SK-N-SH (cell line): ENCODE results near the gene EIF5A. TPM values are rescaled to one million over a fixed set of nuclear protein-coding genes. Genes with fewer than 3 reads are reported as not detected.
A peak's percentile ranks its signal among the peaks of the same experiment; 100 is the strongest.

Experiments
- CTCF ChIA-PET: fragments of 300-600, 350-600 bp; formaldehyde crosslinking; extraction: SDS; loops from one replicate; lab custom pipeline; 2021; lab: Yijun Ruan, JAX
- POLR2A ChIA-PET: fragments of 350-600 bp; sonication (Branson Sonifier 250); formaldehyde crosslinking; extraction: SDS; loops from one replicate; lab custom pipeline; 2020; ENCODE audit warnings: antibody characterized with exemption, inconsistent platforms; lab: Yijun Ruan, JAX
- DNase-seq: peaks from one replicate; pipeline ENCODE4 v3.0.0; 2012
- H2AFZ ChIP-seq: fragments of 200-600 bp; sonication (generic); 2 replicates; pipeline ENCODE4 v1.8.1; 2016; ENCODE audit warnings: antibody characterized with exemption, mild to moderate bottlenecking, low read depth
- H3F3A ChIP-seq: fragments of 200-600 bp; sonication (generic); replicated peaks from 2 replicates; pipeline ENCODE3; 2016; ENCODE audit warnings: antibody characterized with exemption, mild to moderate bottlenecking; ENCODE audit not compliant: insufficient read depth
- H3K27ac ChIP-seq, 2 experiments: fragments of 200-500 bp in 1 of 2; fragments of 200-600 bp in 1 of 2; sonication (Bioruptor generic) in 1 of 2; sonication (generic), shearing (Covaris generic) in 1 of 2; 2 replicates each; pipeline versions ENCODE4 v1.5.1 to v1.6.1; 2014 to 2016; ENCODE audit warnings: low read depth in 2 of 2, inconsistent platforms in 1 of 2, low read length in 1 of 2, mild to moderate bottlenecking in 1 of 2, mixed read lengths in 1 of 2
- H3K27me3 ChIP-seq: fragments of 200-600 bp; sonication (generic), shearing (Covaris generic); 2 replicates; pipeline ENCODE4 v1.6.1; 2016; ENCODE audit warnings: mixed run types; ENCODE audit not compliant: insufficient read depth
- H3K36me3 ChIP-seq, 2 experiments: fragments of 200-500 bp in 1 of 2; fragments of 200-600 bp in 1 of 2; sonication (Bioruptor generic) in 1 of 2; sonication (generic) in 1 of 2; replicated peaks in 1 of 2; 2 replicates each; pipeline versions ENCODE3 to v1.5.1; 2014 to 2016; ENCODE audit warnings: low read length in 1 of 2, mild to moderate bottlenecking in 1 of 2; ENCODE audit not compliant: insufficient read depth in 2 of 2, control insufficient read depth in 1 of 2
- H3K4me1 ChIP-seq, 2 experiments: fragments of 200-500 bp in 1 of 2; fragments of 200-600 bp in 1 of 2; sonication (Bioruptor generic) in 1 of 2; sonication (generic), shearing (Covaris generic) in 1 of 2; 2 replicates each; pipeline versions ENCODE4 v1.5.1 to v1.6.1; 2014 to 2016; ENCODE audit warnings: low read depth in 1 of 2, low read length in 1 of 2, mixed run types in 1 of 2; ENCODE audit not compliant: insufficient read depth in 2 of 2, control insufficient read depth in 1 of 2
- H3K4me2 ChIP-seq: fragments of 200-600 bp; sonication (generic), shearing (Covaris generic); 2 replicates; pipeline ENCODE4 v1.6.1; 2017; ENCODE audit warnings: mixed run types
- H3K4me3 ChIP-seq, 2 experiments: fragments of 200-500 bp in 1 of 2; fragments of 200-600 bp in 1 of 2; sonication (Bioruptor generic) in 1 of 2; sonication (generic), shearing (Covaris generic) in 1 of 2; 2 replicates each; pipeline versions ENCODE4 v1.5.1 to v1.8.1; 2014 to 2016; ENCODE audit warnings: low read depth in 2 of 2, inconsistent platforms in 1 of 2, low read length in 1 of 2, mild to moderate bottlenecking in 1 of 2, mixed read lengths in 1 of 2, moderate library complexity in 1 of 2
- H3K79me2 ChIP-seq: fragments of 200-600 bp; sonication (generic); 2 replicates; pipeline ENCODE4 v1.8.1; 2017; ENCODE audit warnings: mild to moderate bottlenecking; ENCODE audit not compliant: insufficient read depth
- H3K9ac ChIP-seq: fragments of 200-600 bp; sonication (generic); 2 replicates; pipeline ENCODE4 v1.6.1; 2017; ENCODE audit warnings: mixed run types
- H3K9me2 ChIP-seq: fragments of 200-600 bp; sonication (generic); 2 replicates; pipeline ENCODE4 v1.6.1; 2017; ENCODE audit warnings: mixed run types
- H3K9me3 ChIP-seq: fragments of 200-600 bp; sonication (generic); 2 replicates; pipeline ENCODE4 v1.6.1; 2017; ENCODE audit warnings: mixed run types, mild to moderate bottlenecking, moderate library complexity
- H4K20me1 ChIP-seq: fragments of 200-600 bp; sonication (generic); 2 replicates; pipeline ENCODE4 v1.6.1; 2017; ENCODE audit warnings: mild to moderate bottlenecking, mixed run types; ENCODE audit not compliant: insufficient read depth
- EP300 ChIP-seq, 2 experiments: IDR thresholded peaks; 2 replicates each; pipeline versions ENCODE4 v1.4.0 to v1.6.1; 2012; ENCODE audit warnings: borderline replicate concordance in 1 of 2, low read depth in 1 of 2, low read length in 1 of 2
- FOSL2 ChIP-seq: IDR thresholded peaks from 2 replicates; pipeline ENCODE4 v1.4.0; 2012; ENCODE audit warnings: low read depth, mild to moderate bottlenecking, moderate library complexity, borderline replicate concordance
- FOXJ3 ChIP-seq: sonication (generic); formaldehyde crosslinking; IDR thresholded peaks from 2 replicates; pipeline ENCODE4 v1.5.1; 2020; ENCODE audit warnings: mild to moderate bottlenecking, missing genetic modification reagents
- GABPA ChIP-seq: IDR thresholded peaks from 2 replicates; pipeline ENCODE4 v1.4.0; 2012; ENCODE audit warnings: low read depth, mild to moderate bottlenecking
- IRF3 ChIP-seq: fragments of 150-350 bp; IDR thresholded peaks from 2 replicates; pipeline ENCODE4 v1.6.1; 2016; ENCODE audit warnings: mild to moderate bottlenecking, low read depth, low read length
- JUND ChIP-seq: IDR thresholded peaks from 2 replicates; pipeline ENCODE4 v1.4.0; 2012
- MAX ChIP-seq: IDR thresholded peaks from 2 replicates; pipeline ENCODE4 v1.4.0; 2012; ENCODE audit warnings: low read depth
- MEF2A ChIP-seq: IDR thresholded peaks from 2 replicates; pipeline ENCODE4 v1.4.0; 2012; ENCODE audit warnings: low read depth, borderline replicate concordance
- MXI1 ChIP-seq: IDR thresholded peaks from 2 replicates; pipeline ENCODE4 v1.6.1; 2012; ENCODE audit warnings: mild to moderate bottlenecking, low read depth, low read length, improper control_type of control experiment
- NFIC ChIP-seq: IDR thresholded peaks from 2 replicates; pipeline ENCODE4 v1.4.0; 2012; ENCODE audit warnings: borderline replicate concordance
- NRF1 ChIP-seq: IDR thresholded peaks from 2 replicates; pipeline ENCODE4 v1.6.1; 2012; ENCODE audit warnings: low read depth, mild to moderate bottlenecking, low read length
- PBX3 ChIP-seq: IDR thresholded peaks from 2 replicates; pipeline ENCODE4; 2012
- RAD21 ChIP-seq: IDR thresholded peaks from 2 replicates; pipeline ENCODE4 v1.6.1; 2012; ENCODE audit warnings: mild to moderate bottlenecking, low read length
- RCOR1 ChIP-seq: fragments of 150-350 bp; IDR thresholded peaks from 2 replicates; pipeline ENCODE4 v1.6.1; 2017; ENCODE audit warnings: antibody characterized with exemption, low read length
- RFX5 ChIP-seq: IDR thresholded peaks from 2 replicates; pipeline ENCODE4 v1.6.1; 2012; ENCODE audit warnings: mild to moderate bottlenecking, improper control_type of control experiment, low read length
- RXRA ChIP-seq: IDR thresholded peaks from 2 replicates; pipeline ENCODE4 v1.4.0; 2012; ENCODE audit warnings: low read depth, mild to moderate bottlenecking, borderline replicate concordance
- SIN3A ChIP-seq: IDR thresholded peaks from 2 replicates; pipeline ENCODE4 v1.6.1; 2012; ENCODE audit warnings: low read depth, mild to moderate bottlenecking, low read length, moderate library complexity, borderline replicate concordance
- SMC3 ChIP-seq: IDR thresholded peaks from 2 replicates; pipeline ENCODE4 v1.6.1; 2012; ENCODE audit warnings: low read depth, low read length, improper control_type of control experiment
- TCF12 ChIP-seq: IDR thresholded peaks from 2 replicates; pipeline ENCODE4 v1.4.0; 2012
- USF1 ChIP-seq: IDR thresholded peaks from 2 replicates; pipeline ENCODE4 v1.4.0; 2012; ENCODE audit warnings: low read depth, borderline replicate concordance
- WGBS: methylation state at CpG from one replicate; pipeline ENCODE4 v1.1.6; 2017; ENCODE audit warnings: low lambda C conversion rate; 5-methylcytosine and 5-hydroxymethylcytosine counted together
- polyA plus RNA-seq, 3 experiments: library from polyadenylated mRNA; depleted of rRNA; stranded (reverse); fragments of >200 nt; gene quantifications; 2 replicates each; pipeline ENCODE4 v1.2.3, GENCODE V29; 2012

EIF5A gene
- polyA plus RNA-seq, 1 of the 3 experiments (the other 2 are of a cell fraction): 971 TPM

- Histone ChIP-seq H3K9me2 (no peaks in the 10 kb centered on the region), H3K4me2 (no peak overlapping the region), H3K4me1 (peaks cover 3 to 8% of the 10 kb centered on the region in 2 experiments; a peak in 1 of 4 replicates), H3K27ac (no peak overlapping the region), H4K20me1 (no peaks in the 10 kb centered on the region), H3K27me3 (peaks cover 28% of the 10 kb centered on the region; the same call in 1 of the 2 replicates), H3K9me3 (no peaks in the 10 kb centered on the region), H3K4me3 (no peak overlapping the region), H3K36me3 (no peaks in the 10 kb centered on the region), H2AFZ (no peak overlapping the region), H3K79me2 (no peaks in the 10 kb centered on the region), H3F3A (peaks cover 15% of the 10 kb centered on the region), H3K9ac (no peak overlapping the region)
- POLR2A ChIA-PET: interaction anchor here (0.7 kb wide), 1 partner anchor 54 kb away, joined by 3 read pairs; no protein-coding TSS in a partner anchor
- DNase-seq: peak; percentile 35
- WGBS: 37% methylated on average over 5 of the region's 6 CpGs
- no peak for TF ChIP-seq NRF1
- TF ChIP-seq IRF3: no peak
- no peak for TF ChIP-seq FOXJ3 (CRISPR knock-in tag)
- no peak for TF ChIP-seq MEF2A
- no peak for TF ChIP-seq SIN3A
- TF ChIP-seq NFIC: no peak
- no peak for TF ChIP-seq GABPA
- no peak for TF ChIP-seq FOSL2
- TF ChIP-seq MXI1: no peak
- no peak for TF ChIP-seq JUND
- no peak for TF ChIP-seq MAX
- no peak for TF ChIP-seq RFX5
- TF ChIP-seq USF1: no peak
- TF ChIP-seq SMC3: no peak
- no peak for TF ChIP-seq TCF12
- no peak for TF ChIP-seq PBX3
- TF ChIP-seq RXRA: no peak
- TF ChIP-seq RCOR1: no peak
- no peak for TF ChIP-seq EP300 (IDR thresholded peaks at IDR 0.05; ENCODE audit: borderline replicate concordance in 1 of 2, low read depth in 1 of 2, low read length in 1 of 2)
- no peak for TF ChIP-seq RAD21
- CTCF ChIA-PET: interaction anchor here (0.7 to 3.5 kb wide), 4 partner anchors 11 to 247 kb away, joined by 3 to 34 read pairs (median 6); partner anchors contain the start of gene SLC2A4
Measured at GRCh38 chr17:7292729-7293128, 14.7 kb upstream of the EIF5A start.
